H1 (cell line): ENCODE results near the gene LIN28B. TPM values are rescaled to one million over a fixed set of nuclear protein-coding genes. Genes with fewer than 3 reads are reported as not detected.

Experiments
- CHD7 ChIP-seq: fragments of 300-600 bp; sonication (generic); IDR thresholded peaks from 2 replicates; pipeline ENCODE4 v1.7.1; 2012; ENCODE audit warnings: low read length, moderate library complexity, mild to moderate bottlenecking, inconsistent platforms; ENCODE audit not compliant: insufficient replicate concordance
- JUN ChIP-seq: IDR thresholded peaks from 2 replicates; pipeline ENCODE4 v1.6.1; 2011; ENCODE audit warnings: low read depth, mild to moderate bottlenecking, improper control_type of control experiment, low read length
- RAD21 ChIP-seq, 2 experiments: IDR thresholded peaks in 1 of 2; conservative IDR thresholded peaks in 1 of 2; 2 replicates each; pipeline ENCODE4 v1.6.1; 2011; ENCODE audit warnings: low read depth in 2 of 2, low read length in 2 of 2, improper control_type of control experiment in 1 of 2, inconsistent platforms in 1 of 2, mild to moderate bottlenecking in 1 of 2, moderate library complexity in 1 of 2
- polyA plus RNA-seq, 7 experiments: library from polyadenylated mRNA; depleted of rRNA in 3 of 7; stranded (reverse) in 5 of 7; unstranded in 2 of 7; fragments of >200 nt in 5 of 7; fragments of 200-250 nt in 2 of 7; gene quantifications; 1 replicate in 5 of 7; 2 replicates in 1 of 7; 4 replicates in 1 of 7; pipeline versions ENCODE4 v1.2.1 to v1.2.3, GENCODE V29; 2011 to 2013; ENCODE audit warnings: missing spikeins in 2 of 7, mixed read lengths in 2 of 7
- total RNA-seq: library from RNA; stranded (reverse); fragmentation: NEBNext Ultra II Directional; extraction: Animal tissue kit (Norgen Biotek cat#: 25700); gene quantifications from 2 replicates; pipeline ENCODE4 v1.2.1, GENCODE V29; 2021

LIN28B gene
- total and polyA plus RNA-seq, 2 of the 8 experiments (the other 6 are each of a cell fraction or from before 2014, with no cell fraction given), result 27.4 to 94.7 TPM

- TF ChIP-seq CHD7 (peak; percentile 10), JUN (no peak), RAD21 (IDR thresholded peaks at IDR 0.05 in 1 of 2, conservative IDR thresholded peaks at IDR 0.05 in 1 of 2; ENCODE audit: low read depth in 2 of 2, low read length in 2 of 2) (peak; percentile 63 to 74)
Observed at GRCh38 chr6:105077596-105078385, 120.9 kb downstream of the LIN28B start (continued).
